ENCODE data around the gene MINDY1.

DNA sequence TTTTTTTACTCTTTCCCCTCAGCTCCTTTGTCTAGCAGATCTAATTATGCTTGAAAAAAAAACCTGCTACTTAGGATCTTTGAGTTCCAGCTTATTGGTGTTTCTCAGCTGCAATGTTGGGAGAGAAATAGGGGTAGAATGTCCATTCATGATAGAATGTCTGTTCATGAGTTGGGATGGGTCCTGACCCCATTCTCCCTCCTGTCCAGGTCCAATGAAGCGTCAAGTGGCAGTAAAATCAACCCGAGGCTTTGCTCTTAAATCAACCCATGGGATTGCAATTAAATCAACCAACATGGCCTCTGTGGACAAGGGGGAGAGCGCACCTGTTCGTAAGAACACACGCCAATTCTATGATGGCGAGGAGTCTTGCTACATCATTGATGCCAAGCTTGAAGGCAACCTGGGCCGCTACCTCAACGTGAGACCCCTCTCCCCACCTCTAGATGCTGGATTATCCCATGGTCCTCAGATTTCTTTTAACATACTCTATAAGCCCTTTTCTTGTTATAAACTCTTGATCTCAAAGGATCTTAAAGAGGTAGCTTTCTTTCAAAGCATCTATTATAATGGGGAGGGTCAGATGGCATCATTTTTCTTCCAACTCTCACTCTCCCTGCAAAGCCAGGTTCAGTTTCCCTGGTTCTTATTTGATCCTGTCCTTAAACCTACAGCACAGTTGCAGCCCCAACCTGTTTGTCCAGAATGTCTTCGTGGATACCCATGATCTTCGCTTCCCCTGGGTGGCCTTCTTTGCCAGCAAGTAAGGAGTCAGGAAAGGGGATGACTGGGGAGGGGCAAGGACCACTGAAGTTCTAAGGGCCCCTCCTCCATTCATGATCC is 43.2 kb downstream of the MINDY1 start:
- TF ChIP-seq, protein P1, sequence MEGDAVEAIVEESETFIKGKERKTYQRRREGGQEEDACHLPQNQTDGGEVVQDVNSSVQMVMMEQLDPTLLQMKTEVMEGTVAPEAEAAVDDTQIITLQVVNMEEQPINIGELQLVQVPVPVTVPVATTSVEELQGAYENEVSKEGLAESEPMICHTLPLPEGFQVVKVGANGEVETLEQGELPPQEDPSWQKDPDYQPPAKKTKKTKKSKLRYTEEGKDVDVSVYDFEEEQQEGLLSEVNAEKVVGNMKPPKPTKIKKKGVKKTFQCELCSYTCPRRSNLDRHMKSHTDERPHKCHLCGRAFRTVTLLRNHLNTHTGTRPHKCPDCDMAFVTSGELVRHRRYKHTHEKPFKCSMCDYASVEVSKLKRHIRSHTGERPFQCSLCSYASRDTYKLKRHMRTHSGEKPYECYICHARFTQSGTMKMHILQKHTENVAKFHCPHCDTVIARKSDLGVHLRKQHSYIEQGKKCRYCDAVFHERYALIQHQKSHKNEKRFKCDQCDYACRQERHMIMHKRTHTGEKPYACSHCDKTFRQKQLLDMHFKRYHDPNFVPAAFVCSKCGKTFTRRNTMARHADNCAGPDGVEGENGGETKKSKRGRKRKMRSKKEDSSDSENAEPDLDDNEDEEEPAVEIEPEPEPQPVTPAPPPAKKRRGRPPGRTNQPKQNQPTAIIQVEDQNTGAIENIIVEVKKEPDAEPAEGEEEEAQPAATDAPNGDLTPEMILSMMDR (IDR thresholded peaks at IDR 0.05) = no peak
- no peak; the same call in 1 of the 2 replicates for TF ChIP-seq POLR2AphosphoS5 (IDR thresholded peaks at IDR 0.05; ENCODE audit: low read depth, low read length)
- TF ChIP-seq, protein P2, sequence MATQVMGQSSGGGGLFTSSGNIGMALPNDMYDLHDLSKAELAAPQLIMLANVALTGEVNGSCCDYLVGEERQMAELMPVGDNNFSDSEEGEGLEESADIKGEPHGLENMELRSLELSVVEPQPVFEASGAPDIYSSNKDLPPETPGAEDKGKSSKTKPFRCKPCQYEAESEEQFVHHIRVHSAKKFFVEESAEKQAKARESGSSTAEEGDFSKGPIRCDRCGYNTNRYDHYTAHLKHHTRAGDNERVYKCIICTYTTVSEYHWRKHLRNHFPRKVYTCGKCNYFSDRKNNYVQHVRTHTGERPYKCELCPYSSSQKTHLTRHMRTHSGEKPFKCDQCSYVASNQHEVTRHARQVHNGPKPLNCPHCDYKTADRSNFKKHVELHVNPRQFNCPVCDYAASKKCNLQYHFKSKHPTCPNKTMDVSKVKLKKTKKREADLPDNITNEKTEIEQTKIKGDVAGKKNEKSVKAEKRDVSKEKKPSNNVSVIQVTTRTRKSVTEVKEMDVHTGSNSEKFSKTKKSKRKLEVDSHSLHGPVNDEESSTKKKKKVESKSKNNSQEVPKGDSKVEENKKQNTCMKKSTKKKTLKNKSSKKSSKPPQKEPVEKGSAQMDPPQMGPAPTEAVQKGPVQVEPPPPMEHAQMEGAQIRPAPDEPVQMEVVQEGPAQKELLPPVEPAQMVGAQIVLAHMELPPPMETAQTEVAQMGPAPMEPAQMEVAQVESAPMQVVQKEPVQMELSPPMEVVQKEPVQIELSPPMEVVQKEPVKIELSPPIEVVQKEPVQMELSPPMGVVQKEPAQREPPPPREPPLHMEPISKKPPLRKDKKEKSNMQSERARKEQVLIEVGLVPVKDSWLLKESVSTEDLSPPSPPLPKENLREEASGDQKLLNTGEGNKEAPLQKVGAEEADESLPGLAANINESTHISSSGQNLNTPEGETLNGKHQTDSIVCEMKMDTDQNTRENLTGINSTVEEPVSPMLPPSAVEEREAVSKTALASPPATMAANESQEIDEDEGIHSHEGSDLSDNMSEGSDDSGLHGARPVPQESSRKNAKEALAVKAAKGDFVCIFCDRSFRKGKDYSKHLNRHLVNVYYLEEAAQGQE (IDR thresholded peaks at IDR 0.05; ENCODE audit: insufficient read depth in 1 of 2, low read depth in 2 of 2, low read length in 1 of 2) = no peak
